ENCODE results near the gene IL25.

The IL25 gene

GRCh38 chr14:23344481-23344880 is 28.1 kb upstream of the IL25 start:
- H2AFZ ChIP-seq (ENCODE audit: low read length), result no peak overlapping the region
- no peaks in the 10 kb centered on the region for H3K4me1 ChIP-seq (ENCODE audit: low read length)
- no peaks in the 10 kb centered on the region for H4K20me1 ChIP-seq (ENCODE audit: insufficient read depth, low read length)
- H3K9ac ChIP-seq (ENCODE audit: low read length), result no peak overlapping the region
- DNase-seq, result no peak
- H3F3A ChIP-seq (ENCODE audit: insufficient read depth, low read length), result no peaks in the 10 kb centered on the region
- no peak overlapping the region for H3K4me2 ChIP-seq (ENCODE audit: low read depth, low read length)
- TF ChIP-seq EZH2 (optimal IDR thresholded peaks at IDR 0.05; ENCODE audit: low read depth, low read length) (no peak), CTCF (IDR thresholded peaks at IDR 0.05; ENCODE audit: low read length) (no peak), EZH2phosphoT487 (IDR thresholded peaks at IDR 0.05; ENCODE audit: low read length) (no peak)
- no peaks in the 10 kb centered on the region for H3K9me2 ChIP-seq (replicated peaks; ENCODE audit: insufficient read depth, low read length)
- H3K27me3 ChIP-seq (replicated peaks; ENCODE audit: insufficient read depth, low read length), result no peaks in the 10 kb centered on the region
- H3K4me3 ChIP-seq (ENCODE audit: low read length), result no peak overlapping the region
- H3K27ac ChIP-seq (ENCODE audit: low read length), result no peak overlapping the region
- H3K36me3 ChIP-seq (replicated peaks; ENCODE audit: insufficient read depth, low read length), result no peaks in the 10 kb centered on the region
- no peaks in the 10 kb centered on the region for H3K9me3 ChIP-seq (replicated peaks; ENCODE audit: insufficient read depth, low read length)
- no peaks in the 10 kb centered on the region for H3K79me2 ChIP-seq (ENCODE audit: low read length)

DNA sequence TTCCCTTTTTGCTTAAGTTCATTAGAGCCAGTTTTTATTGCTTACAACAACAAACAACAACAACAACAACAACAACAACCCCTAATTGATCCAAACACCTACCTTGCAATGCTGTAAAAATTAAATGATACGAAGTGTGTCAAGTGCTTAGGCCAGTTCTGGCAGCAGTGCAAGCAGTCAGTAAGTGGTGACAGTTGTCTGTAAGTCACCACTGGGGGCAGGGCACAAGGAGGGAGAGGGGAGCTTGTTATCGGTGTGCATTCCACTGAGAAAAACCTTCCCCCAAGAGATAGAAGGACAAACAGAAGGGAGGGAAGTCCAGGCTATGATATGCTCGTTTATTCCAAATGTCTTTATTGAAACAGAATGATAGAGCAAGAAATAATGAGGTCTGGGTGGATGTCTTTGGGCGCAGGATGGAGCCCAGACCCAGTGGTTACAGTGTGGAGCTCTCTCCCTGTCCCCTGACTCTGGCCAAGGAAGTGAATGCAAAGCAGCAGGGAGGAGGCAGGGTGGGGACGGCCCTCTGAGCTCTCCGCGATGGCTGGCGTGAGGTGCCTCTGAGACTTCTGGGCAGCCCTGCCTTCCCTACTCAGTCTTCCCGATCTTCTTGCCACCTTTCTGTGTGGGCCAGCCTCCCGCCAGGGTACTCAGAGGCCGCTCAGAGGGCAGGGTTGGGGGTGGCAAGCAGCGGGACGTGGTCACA is 26.5 kb upstream of the IL25 start:
- H3K79me2 ChIP-seq (ENCODE audit: low read length), result no peaks in the 10 kb centered on the region
- TF ChIP-seq EZH2phosphoT487 (IDR thresholded peaks at IDR 0.05; ENCODE audit: low read length), result no peak
- TF ChIP-seq CTCF (IDR thresholded peaks at IDR 0.05; ENCODE audit: low read length), result no peak
- TF ChIP-seq EZH2 (optimal IDR thresholded peaks at IDR 0.05; ENCODE audit: low read depth, low read length), result no peak
- H4K20me1 ChIP-seq (ENCODE audit: insufficient read depth, low read length), result no peaks in the 10 kb centered on the region
- H3K27me3 ChIP-seq (replicated peaks; ENCODE audit: insufficient read depth, low read length), result no peaks in the 10 kb centered on the region; the same call in 1 of the 2 replicates
- H3K9me3 ChIP-seq (replicated peaks; ENCODE audit: insufficient read depth, low read length), result no peaks in the 10 kb centered on the region
- H3K9me2 ChIP-seq (replicated peaks; ENCODE audit: insufficient read depth, low read length), result no peaks in the 10 kb centered on the region
- no peaks in the 10 kb centered on the region for H3F3A ChIP-seq (ENCODE audit: insufficient read depth, low read length)
- H3K9ac ChIP-seq (ENCODE audit: low read length), result no peak overlapping the region
- H3K4me3 ChIP-seq (ENCODE audit: low read length), result no peak overlapping the region
- no peak overlapping the region for H2AFZ ChIP-seq (ENCODE audit: low read length)
- DNase-seq, result no peak
- no peaks in the 10 kb centered on the region for H3K36me3 ChIP-seq (replicated peaks; ENCODE audit: insufficient read depth, low read length)
- H3K4me2 ChIP-seq (ENCODE audit: low read depth, low read length), result no peak overlapping the region
- H3K27ac ChIP-seq (ENCODE audit: low read length), result no peak overlapping the region
- H3K4me1 ChIP-seq (ENCODE audit: low read length), result no peaks in the 10 kb centered on the region

DNA sequence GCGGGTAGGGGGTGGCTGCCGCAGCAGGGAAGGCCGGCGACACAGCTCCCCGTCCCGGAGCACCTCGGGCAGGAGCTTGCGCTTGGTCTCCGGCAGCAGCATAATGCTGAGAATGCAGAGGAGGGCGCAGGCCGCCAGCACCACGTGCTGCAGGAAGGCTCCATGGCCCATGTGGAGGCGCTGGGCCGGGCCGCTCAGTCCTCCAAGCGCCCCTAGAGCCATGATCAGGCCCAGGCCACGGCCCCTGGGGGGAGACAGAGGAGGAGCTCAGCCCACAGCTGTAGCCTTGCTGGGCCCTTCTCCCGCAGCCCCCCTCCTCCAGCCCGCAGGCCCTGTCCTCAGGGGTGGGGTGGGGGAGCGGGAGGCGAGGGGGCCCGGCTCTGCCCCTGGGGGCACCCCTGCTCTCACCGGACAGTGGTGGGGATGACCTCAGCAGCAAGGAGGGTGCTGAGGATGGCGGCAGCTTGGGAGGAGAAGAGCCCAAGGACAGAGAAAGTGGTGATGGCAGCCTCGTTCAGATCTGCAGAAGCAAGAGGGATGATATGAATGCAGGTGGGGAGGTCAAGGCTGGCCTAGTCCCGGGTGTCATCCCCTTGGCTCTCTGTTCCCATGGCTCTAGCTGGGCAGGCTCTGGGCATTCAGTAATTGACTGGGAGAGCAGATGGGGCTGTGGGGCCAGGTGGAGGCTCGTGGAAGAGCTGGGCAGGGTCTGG is 25.8 kb upstream of the IL25 start:
- Histone ChIP-seq H3K9me3 (replicated peaks; ENCODE audit: insufficient read depth, low read length) (no peaks in the 10 kb centered on the region), H3K27ac (ENCODE audit: low read length) (no peak overlapping the region), H3K4me1 (ENCODE audit: low read length) (no peaks in the 10 kb centered on the region), H3K9ac (ENCODE audit: low read length) (no peak overlapping the region), H2AFZ (ENCODE audit: low read length) (no peak overlapping the region), H3K36me3 (replicated peaks; ENCODE audit: insufficient read depth, low read length) (no peaks in the 10 kb centered on the region), H3K27me3 (replicated peaks; ENCODE audit: insufficient read depth, low read length) (peaks cover 3% of the 10 kb centered on the region), H4K20me1 (ENCODE audit: insufficient read depth, low read length) (no peaks in the 10 kb centered on the region), H3K9me2 (replicated peaks; ENCODE audit: insufficient read depth, low read length) (no peaks in the 10 kb centered on the region), H3F3A (ENCODE audit: insufficient read depth, low read length) (no peaks in the 10 kb centered on the region), H3K79me2 (ENCODE audit: low read length) (no peaks in the 10 kb centered on the region), H3K4me3 (ENCODE audit: low read length) (no peak overlapping the region), H3K4me2 (ENCODE audit: low read depth, low read length) (no peak overlapping the region)
- DNase-seq, result no peak
- TF ChIP-seq CTCF (IDR thresholded peaks at IDR 0.05; ENCODE audit: low read length) (no peak), EZH2 (optimal IDR thresholded peaks at IDR 0.05; ENCODE audit: low read depth, low read length) (no peak), EZH2phosphoT487 (IDR thresholded peaks at IDR 0.05; ENCODE audit: low read length) (no peak)

All from MM.1S (cell line).